Peyer's patch (tissue), 4 donors: ENCODE results near the gene EXD3. TPM values are rescaled to one million over a fixed set of nuclear protein-coding genes. Genes with fewer than 3 reads are reported as not detected.

Experiments used
- DNase-seq, 3 donors: peaks; one replicate each; pipeline ENCODE4 v3.0.0-alpha.2; 2017 to 2019
- H3K27ac ChIP-seq, 4 donors: fragments of 200-600 bp; sonication (generic); one replicate each; pipeline ENCODE4 v1.5.1; 2016 to 2019
- H3K27me3 ChIP-seq, 2 donors: fragments of 200-600 bp; sonication (generic); one replicate each; pipeline ENCODE4 v1.5.1; 2019
- H3K36me3 ChIP-seq, 3 donors: fragments of 200-600 bp; sonication (generic); one replicate each; pipeline ENCODE4 v1.5.1; 2016 to 2019
- H3K4me1 ChIP-seq, 4 donors: fragments of 200-600 bp; sonication (generic); one replicate each; pipeline ENCODE4 v1.5.1; 2016 to 2019
- H3K4me3 ChIP-seq, 4 donors: fragments of 200-600 bp; sonication (generic); 1 replicate in 3 of 4; 2 replicates in 1 of 4; pipeline ENCODE4 v1.5.1; 2016 to 2019; ENCODE audit warnings: mild to moderate bottlenecking in 1 of 4
- H3K9me3 ChIP-seq, 4 donors: fragments of 200-600 bp; sonication (generic); one replicate each; pipeline ENCODE4 v1.5.1; 2016 to 2019; ENCODE audit warnings: mild to moderate bottlenecking in 1 of 4
- CTCF ChIP-seq, 6 experiments: fragments of 450-650 bp in 4 of 6; fragments of 200-600 bp in 2 of 6; sonication (generic) in 1 of 6; IDR thresholded peaks; one replicate each; pipeline ENCODE4 v1.5.1; 2017 to 2019; ENCODE audit warnings: antibody characterized with exemption in 6 of 6, mild to moderate bottlenecking in 3 of 6, moderate library complexity in 1 of 6
- POLR2A ChIP-seq, 2 donors: fragments of 450-650 bp; IDR thresholded peaks; one replicate each; pipeline ENCODE4 v1.5.1; 2017; ENCODE audit warnings: antibody characterized with exemption in 2 of 2, mild to moderate bottlenecking in 2 of 2, moderate library complexity in 2 of 2
- total RNA-seq, 4 donors: library from RNA; depleted of rRNA; stranded (reverse); fragments of >200 nt; gene quantifications; one replicate each; pipeline ENCODE4 v1.1.0, GENCODE V29; 2016

Gene EXD3
- total RNA-seq, 4 donors from 2014 or later, result 38.7 to 82.4 (median 61.6) TPM

- peaks cover 8 to 43% (median 29%) of the 10 kb centered on the region in 4 donors for H3K4me1 ChIP-seq
- DNase-seq, result no peak
- H3K36me3 ChIP-seq, result peaks cover 0 to 15% (median 0%) of the 10 kb centered on the region in 3 donors
- peak in 1 of 2 donors; percentile 5 for TF ChIP-seq POLR2A (IDR thresholded peaks at IDR 0.05)
- no peak for TF ChIP-seq CTCF (IDR thresholded peaks at IDR 0.05)
- no peaks in the 10 kb centered on the region for H3K9me3 ChIP-seq
- peak overlapping the region; percentile 62 to 87 (median 76) for H3K4me3 ChIP-seq
- H3K27me3 ChIP-seq, result no peaks in the 10 kb centered on the region
- peak overlapping the region; percentile 70 to 95 (median 76) for H3K27ac ChIP-seq
These were observed 36.8 kb upstream of the EXD3 start for GRCh38 chr9:137459601-137460362.

GRCh38 chr9:137459152-137459600 lies 36.2 kb upstream of the EXD3 start, which contains the start of gene NSMF:
NSMF (minus strand) TSS chr9:137459334; CDS start chr9:137459102, 232 bp downstream.
- H3K4me1 ChIP-seq, result peaks cover 8 to 46% (median 35%) of the 10 kb centered on the region in 4 donors
- no peaks in the 10 kb centered on the region for H3K9me3 ChIP-seq
- TF ChIP-seq CTCF (IDR thresholded peaks at IDR 0.05) (no peak), POLR2A (IDR thresholded peaks at IDR 0.05) (peak; percentile 47 to 86)
- peaks cover 0 to 15% (median 0%) of the 10 kb centered on the region in 3 donors for H3K36me3 ChIP-seq
- H3K27ac ChIP-seq, result peak within 1 kb of the TSS; percentile 70 to 95 (median 76)
- peak; percentile 95 to 97 (median 97) for DNase-seq
- H3K27me3 ChIP-seq, result no peaks in the 10 kb centered on the region
- peak within 1 kb of the TSS; percentile 62 to 87 (median 76) for H3K4me3 ChIP-seq

- H3K27me3 ChIP-seq, result no peaks in the 10 kb centered on the region
- H3K4me1 ChIP-seq, result peaks cover 8 to 49% (median 39%) of the 10 kb centered on the region in 4 donors
- H3K9me3 ChIP-seq, result no peaks in the 10 kb centered on the region
- peak overlapping the region; percentile 70 to 95 (median 76) for H3K27ac ChIP-seq
- peak in 2 of 3 donors; percentile 75 to 82 for DNase-seq
- H3K36me3 ChIP-seq, result peaks cover 0 to 15% (median 0%) of the 10 kb centered on the region in 3 donors
- H3K4me3 ChIP-seq, result peak overlapping the region; percentile 62 to 87 (median 76)
- TF ChIP-seq POLR2A (IDR thresholded peaks at IDR 0.05) (peak in 1 of 2 donors; percentile 36), CTCF (IDR thresholded peaks at IDR 0.05) (peak in 1 of 6 experiments; percentile 30)
These were observed 35.5 kb upstream of the EXD3 start for GRCh38 chr9:137458194-137459151.

GRCh38 chr9:137457406-137458193 lies 34.6 kb upstream of the EXD3 start:
- Histone ChIP-seq H3K4me3 (peak overlapping the region in 2 of 4 donors; percentile 83 to 87), H3K27ac (peak overlapping the region in 1 of 4 donors; percentile 95), H3K4me1 (peaks cover 8 to 57% (median 41%) of the 10 kb centered on the region in 4 donors), H3K36me3 (peaks cover 0 to 22% (median 0%) of the 10 kb centered on the region in 3 donors), H3K27me3 (no peaks in the 10 kb centered on the region), H3K9me3 (no peaks in the 10 kb centered on the region)
- TF ChIP-seq CTCF (IDR thresholded peaks at IDR 0.05) (no peak), POLR2A (IDR thresholded peaks at IDR 0.05) (no peak)
- peak in 1 of 3 donors; percentile 49 for DNase-seq
